NB4 (cell line): ENCODE measurements around the gene FAM186B.

Source experiments
- DNase-seq: peaks from one replicate; pipeline ENCODE4 v3.0.0; 2010; ENCODE audit warnings: low read depth
- H3K4me3 ChIP-seq: one replicate; pipeline ENCODE4 v1.5.1; 2011; ENCODE audit warnings: mild to moderate bottlenecking, low read depth, low read length, moderate library complexity
- CTCF ChIP-seq: IDR thresholded peaks from one replicate; pipeline ENCODE4 v1.5.1; 2012; ENCODE audit warnings: low read depth, low read length
- MAX ChIP-seq: IDR thresholded peaks from 2 replicates; pipeline ENCODE4 v1.6.1; 2011; ENCODE audit warnings: low read depth, low read length
- MYC ChIP-seq: IDR thresholded peaks from 2 replicates; pipeline ENCODE4 v1.6.1; 2011; ENCODE audit warnings: low read depth, low read length
- POLR2A ChIP-seq: IDR thresholded peaks from 2 replicates; pipeline ENCODE4 v1.6.1; 2011; ENCODE audit warnings: mild to moderate bottlenecking; ENCODE audit not compliant: insufficient read length; ENCODE audit errors: extremely low read depth

The FAM186B gene

GRCh38 chr12:49609059-49609874 lies 3.8 kb upstream of the FAM186B start:
- DNase-seq = no peak
- no peak for TF ChIP-seq MAX
- no peak for TF ChIP-seq MYC
- TF ChIP-seq POLR2A = no peak
- TF ChIP-seq CTCF = no peak
- H3K4me3 ChIP-seq = no peak overlapping the region

GRCh38 chr12:49604856-49605255 lies 583 bp downstream of the FAM186B start:
- DNase-seq = no peak
- no peak overlapping the region for H3K4me3 ChIP-seq
- TF ChIP-seq MAX = no peak
- TF ChIP-seq CTCF = no peak
- TF ChIP-seq MYC = no peak
- TF ChIP-seq POLR2A = no peak

- no peak for TF ChIP-seq CTCF
- TF ChIP-seq MYC = no peak
- no peak for TF ChIP-seq POLR2A
- no peak for TF ChIP-seq MAX
- H3K4me3 ChIP-seq = no peak overlapping the region
- DNase-seq = no peak
Observed at GRCh38 chr12:49603721-49604120, 1.7 kb downstream of the FAM186B start.

GRCh38 chr12:49599961-49600360 lies 5.5 kb downstream of the FAM186B start:
- no peak overlapping the region for H3K4me3 ChIP-seq
- no peak for DNase-seq
- no peak for TF ChIP-seq MYC
- no peak for TF ChIP-seq CTCF
- TF ChIP-seq MAX = no peak
- no peak for TF ChIP-seq POLR2A

- TF ChIP-seq MYC (no peak), MAX (no peak), POLR2A (no peak), CTCF (no peak)
- no peak for DNase-seq
- H3K4me3 ChIP-seq = no peak overlapping the region
Observed at GRCh38 chr12:49598527-49598926, 6.9 kb downstream of the FAM186B start.
